GM13976 (cell line): ENCODE data around the gene TEAD4.
A peak's percentile ranks its signal among the peaks of the same experiment; 100 is the strongest.

ENCODE experiments used
- DNase-seq: peaks from one replicate; pipeline ENCODE4 v3.0.0; 2012; ENCODE audit warnings: low spot score
- in situ Hi-C: fragments of 300-500 bp; cut with MboI; formaldehyde crosslinking; loops from one replicate; pipeline ENCODE4 v1.12.0; 2022; ENCODE audit warnings: low sequenced_read_pairs, mixed read lengths, inconsistent platforms; ENCODE audit not compliant: unreplicated experiment
- TF ChIP-seq, protein P1 (sequence below): IDR thresholded peaks from 2 replicates; pipeline ENCODE4 v1.5.1; 2012; ENCODE audit warnings: borderline replicate concordance, mild to moderate bottlenecking; ENCODE audit not compliant: insufficient read depth; ENCODE audit errors: extremely low read depth, missing control alignments, control extremely low read depth

Gene TEAD4

DNA sequence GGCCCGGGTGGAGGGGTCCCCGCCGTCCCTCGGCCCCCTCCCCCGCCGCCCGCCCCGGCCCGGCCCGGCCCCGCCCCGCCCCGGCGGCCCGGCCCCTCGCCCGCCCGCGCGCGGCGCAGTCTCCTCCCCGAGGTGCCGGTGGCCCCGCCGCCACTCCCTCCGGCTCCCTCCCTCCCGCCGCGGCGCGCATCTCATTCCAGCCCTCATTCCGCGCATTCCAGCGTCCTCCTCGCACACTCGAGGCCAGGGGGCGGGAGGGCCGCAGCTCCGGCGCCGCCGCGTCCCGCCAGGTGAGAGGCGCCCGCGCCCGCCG lies at the start of gene TEAD4:
Gene TEAD4 (plus strand): TSS at position 206 of the 313 bp plus-strand sequence.
- in situ Hi-C loops = no loop called here
- TF ChIP-seq, protein P1, sequence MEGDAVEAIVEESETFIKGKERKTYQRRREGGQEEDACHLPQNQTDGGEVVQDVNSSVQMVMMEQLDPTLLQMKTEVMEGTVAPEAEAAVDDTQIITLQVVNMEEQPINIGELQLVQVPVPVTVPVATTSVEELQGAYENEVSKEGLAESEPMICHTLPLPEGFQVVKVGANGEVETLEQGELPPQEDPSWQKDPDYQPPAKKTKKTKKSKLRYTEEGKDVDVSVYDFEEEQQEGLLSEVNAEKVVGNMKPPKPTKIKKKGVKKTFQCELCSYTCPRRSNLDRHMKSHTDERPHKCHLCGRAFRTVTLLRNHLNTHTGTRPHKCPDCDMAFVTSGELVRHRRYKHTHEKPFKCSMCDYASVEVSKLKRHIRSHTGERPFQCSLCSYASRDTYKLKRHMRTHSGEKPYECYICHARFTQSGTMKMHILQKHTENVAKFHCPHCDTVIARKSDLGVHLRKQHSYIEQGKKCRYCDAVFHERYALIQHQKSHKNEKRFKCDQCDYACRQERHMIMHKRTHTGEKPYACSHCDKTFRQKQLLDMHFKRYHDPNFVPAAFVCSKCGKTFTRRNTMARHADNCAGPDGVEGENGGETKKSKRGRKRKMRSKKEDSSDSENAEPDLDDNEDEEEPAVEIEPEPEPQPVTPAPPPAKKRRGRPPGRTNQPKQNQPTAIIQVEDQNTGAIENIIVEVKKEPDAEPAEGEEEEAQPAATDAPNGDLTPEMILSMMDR = no peak
- peak; percentile 83 for DNase-seq

DNA sequence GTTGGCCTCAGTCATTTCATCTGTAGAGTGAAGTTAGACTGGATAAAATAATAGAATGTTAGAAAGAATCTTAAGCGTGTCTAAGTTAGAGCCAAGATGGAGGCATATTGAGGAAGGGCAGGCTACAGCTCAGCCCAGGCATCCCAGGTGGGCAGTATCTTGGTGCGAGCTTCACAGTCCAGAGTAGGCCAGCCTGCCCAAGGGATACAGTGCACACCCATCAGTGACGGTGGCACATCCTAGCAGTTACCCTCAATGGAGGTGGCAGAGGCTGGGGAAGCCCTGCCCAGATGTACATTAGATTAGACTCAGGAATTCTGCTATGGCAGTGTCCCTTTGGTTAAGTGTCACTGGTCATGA lies 47.0 kb upstream of the TEAD4 start:
- TF ChIP-seq, protein P1 = no peak
- no peak for DNase-seq
- in situ Hi-C loops = no loop called here

DNA sequence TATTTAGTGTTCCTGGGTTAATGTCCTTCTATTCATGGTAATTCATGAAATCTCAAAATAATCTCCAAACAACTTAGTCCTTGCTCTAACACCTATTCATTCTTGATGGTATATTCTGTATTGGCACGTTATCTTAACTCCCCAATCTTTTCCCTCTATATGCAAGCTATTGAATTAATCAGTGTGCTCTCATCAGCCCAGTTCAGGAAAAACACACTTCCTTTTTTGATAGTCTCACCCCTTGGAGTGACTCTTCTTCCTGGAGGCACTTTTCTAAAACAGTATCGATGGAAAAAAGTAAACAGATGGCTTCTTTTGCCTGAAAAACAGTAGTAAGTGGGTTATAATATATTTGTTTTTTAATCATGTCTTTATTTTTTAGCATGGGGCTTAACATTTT lies 39.9 kb upstream of the TEAD4 start:
- no peak for DNase-seq
- TF ChIP-seq, protein P1 = no peak
- in situ Hi-C loops = no loop called here

DNA sequence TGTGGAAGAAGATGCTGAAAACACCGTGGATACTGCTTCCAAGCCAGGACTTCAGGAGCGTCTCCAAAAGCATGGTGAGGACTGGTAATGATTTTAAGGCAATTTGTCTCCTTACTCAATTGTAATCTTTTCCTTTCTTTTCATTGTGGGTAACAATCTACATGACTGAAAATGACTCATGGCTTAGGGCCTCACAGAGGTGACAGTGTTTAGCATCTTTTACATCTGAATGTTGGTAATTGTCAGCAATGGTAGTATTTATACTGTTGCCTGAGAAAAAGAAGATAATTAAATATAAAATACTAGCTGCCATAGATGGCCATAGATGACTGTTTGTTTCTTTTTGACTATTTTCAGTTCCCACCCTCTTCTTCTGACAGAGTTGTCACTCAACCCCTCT lies 36.9 kb upstream of the TEAD4 start:
- DNase-seq = no peak
- TF ChIP-seq, protein P1 = no peak
- in situ Hi-C loops = no loop called here

DNA sequence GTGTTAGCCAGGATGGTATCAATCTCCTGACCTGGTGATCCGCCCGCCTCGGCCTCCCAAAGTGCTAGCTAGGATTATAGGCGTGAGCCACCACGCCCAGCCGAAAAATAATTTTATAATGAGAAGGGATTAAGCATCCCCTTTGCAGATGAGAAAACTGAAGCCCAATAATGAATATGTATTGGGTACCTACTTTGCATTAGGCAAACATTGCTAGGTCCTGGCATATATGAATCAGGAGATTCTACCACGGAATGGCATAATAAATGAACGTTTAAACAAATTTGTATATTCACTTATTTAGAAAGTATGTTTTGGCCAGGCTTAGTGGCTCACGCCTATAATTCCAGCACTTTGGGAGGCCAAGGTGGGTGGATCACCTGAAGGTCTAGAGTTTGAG lies 36.1 kb upstream of the TEAD4 start:
- TF ChIP-seq, protein P1 = no peak
- in situ Hi-C loops = no loop called here
- no peak for DNase-seq

DNA sequence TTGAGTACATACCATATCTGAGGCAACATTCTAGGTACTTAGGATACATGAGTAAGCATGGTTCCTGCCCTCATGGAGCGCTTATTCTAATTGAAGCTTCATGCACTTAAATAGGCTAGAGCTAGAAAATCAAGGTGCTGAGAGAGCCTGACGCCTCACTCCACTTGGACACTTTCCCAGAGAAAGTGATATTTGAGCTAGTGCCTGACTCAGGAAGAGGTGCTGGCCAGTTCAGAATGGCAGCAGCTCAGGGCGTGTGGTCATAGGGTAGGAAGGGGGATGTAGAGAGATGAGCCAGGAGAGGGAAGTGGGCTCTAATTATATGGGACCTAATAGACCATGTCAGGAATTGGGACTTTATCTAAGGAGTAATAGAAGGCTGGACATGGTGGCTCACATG lies 35.2 kb upstream of the TEAD4 start:
- no peak for DNase-seq
- TF ChIP-seq, protein P1 = no peak
- in situ Hi-C loops = no loop called here
